Measurements from ENCODE around the gene CPT2. TPM values are rescaled to one million over a fixed set of nuclear protein-coding genes. Genes with fewer than 3 reads are reported as not detected.

CPT2 gene
- total and polyA plus RNA-seq, 2 of the 4 experiments (the other 2 are of a cell fraction): 15.8 to 16.0 TPM

GRCh38 chr1:53176452-53177208 is 20.0 kb upstream of the CPT2 start:
- no peak overlapping the region for H3K4me3 ChIP-seq (ENCODE audit: insufficient read depth, low read depth, low read length)
- peak overlapping the region; percentile 61 to 86; a peak in 3 of 4 replicates for H4K8ac ChIP-seq (ENCODE audit: low read depth in 2 of 2, low read length in 2 of 2)
- DNase-seq: peak; percentile 59
- H3K4me2 ChIP-seq (ENCODE audit: low read depth, low read length): peak overlapping the region; percentile 23
- peak overlapping the region; percentile 83 for H2BK20ac ChIP-seq (ENCODE audit: low read depth, low read length)
- H2AK9ac ChIP-seq (replicated peaks; ENCODE audit: low read depth, low read length, poor library complexity): peak overlapping the region; percentile 32
- BruUV-seq (replicated peaks): no TSS peak
- CTCF ChIA-PET: interaction anchor here (0.8 to 1.3 kb wide), 3 partner anchors 10 to 275 kb away, joined by 3 to 4 read pairs (median 3); no protein-coding TSS in a partner anchor
- no peaks in the 10 kb centered on the region for H4K20me1 ChIP-seq (ENCODE audit: insufficient read depth, low read length)
- no peaks in the 10 kb centered on the region for H3K27me3 ChIP-seq (ENCODE audit: control insufficient read depth, insufficient read depth, low read length)
- H3K4me1 ChIP-seq (ENCODE audit: control insufficient read depth, insufficient read depth, low read length): peaks cover 41% of the 10 kb centered on the region
- peak; percentile 58 for ATAC-seq (ENCODE audit: low read depth)
- peak overlapping the region; percentile 73 for H3K4ac ChIP-seq (ENCODE audit: low read depth, low read length)
- peak overlapping the region; percentile 85; the same call in 1 of the 2 replicates for H2AK5ac ChIP-seq (ENCODE audit: low read depth, low read length)
- H4K91ac ChIP-seq (ENCODE audit: insufficient read depth, low read depth, low read length): peak overlapping the region; percentile 84
- no peaks in the 10 kb centered on the region for H3K36me3 ChIP-seq (ENCODE audit: control insufficient read depth, insufficient read depth, low read length)
- H4K5ac ChIP-seq (ENCODE audit: low read depth, low read length): peak overlapping the region; percentile 50
- H3K9me1 ChIP-seq (ENCODE audit: insufficient read depth, low read length): peaks cover 46% of the 10 kb centered on the region
- peak overlapping the region; percentile 55 for H2BK5ac ChIP-seq (ENCODE audit: low read depth, low read length, poor library complexity, severe bottlenecking)
- POLR2A ChIA-PET (ENCODE audit: unreplicated experiment): interaction anchor here (0.5 kb wide), 1 partner anchor 138 kb away, joined by 3 read pairs; no protein-coding TSS in a partner anchor
- peak overlapping the region; percentile 44 for H3K18ac ChIP-seq (ENCODE audit: low read depth, low read length)
- peak overlapping the region; percentile 47; the same call in 1 of the 2 replicates for H3K14ac ChIP-seq (replicated peaks; ENCODE audit: low read depth, low read length)
- in situ Hi-C loops (cut with MboI; ENCODE audit: low sequenced_read_pairs) (no loop called here), intact Hi-C loops (cut with micrococcal nuclease) (loop anchor here (1.0 kb wide), 1 partner anchor 30 kb away; no protein-coding TSS in a partner anchor), dilution Hi-C loops (cut with HindIII; ENCODE audit: low sequenced_read_pairs, unreplicated experiment) (no loop called here)
- no peaks in the 10 kb centered on the region for H3K79me1 ChIP-seq (ENCODE audit: low read depth in 1 of 2, low read length in 2 of 2)
- peak overlapping the region; percentile 56 for H2AFZ ChIP-seq (replicated peaks; ENCODE audit: low read length, poor library complexity)
- H2BK120ac ChIP-seq (ENCODE audit: low read depth, low read length): peak overlapping the region; percentile 81
- H2BK15ac ChIP-seq (ENCODE audit: low read depth, low read length): peak overlapping the region; percentile 37; the same call in 2 of the 3 replicates
- H3K27ac ChIP-seq (ENCODE audit: insufficient read depth, low read length): peak overlapping the region; percentile 70; the same call in 1 of the 2 replicates
- no peak overlapping the region; the same call in 1 of the 2 replicates for H3K56ac ChIP-seq (ENCODE audit: extremely low read depth, insufficient read depth, low read length)
- no peaks in the 10 kb centered on the region for H3K9me3 ChIP-seq (ENCODE audit: control insufficient read depth, insufficient read depth, low read length)
- no peak overlapping the region for H3K9ac ChIP-seq (ENCODE audit: low read depth, low read length)
- H3K23ac ChIP-seq (ENCODE audit: low read depth, low read length): 0 out of 2 replicates have a peak overlapping the region, but pooled peaks have one; percentile 24
- WGBS, 2 experiments (ENCODE audit: extremely low coverage in 2 of 2, insufficient read length in 1 of 2): 15% methylated on average over 7 of the region's 10 CpGs; no CpG with 5 or more reads in 1 of the 2 experiments
- TF ChIP-seq BHLHE40 (IDR thresholded peaks at IDR 0.05; ENCODE audit: low read depth, low read length) (no peak), RCOR1 (IDR thresholded peaks at IDR 0.05; ENCODE audit: insufficient replicate concordance, low read length) (no peak), RFX5 (IDR thresholded peaks at IDR 0.05; ENCODE audit: low read depth, low read length) (no peak), MXI1 (IDR thresholded peaks at IDR 0.05; ENCODE audit: borderline replicate concordance, low read depth, low read length) (no peak), CHD1 (IDR thresholded peaks at IDR 0.05; ENCODE audit: low read depth, low read length) (no peak), USF2 (IDR thresholded peaks at IDR 0.05; ENCODE audit: low read depth, low read length) (no peak), POLR2A (IDR thresholded peaks at IDR 0.05; ENCODE audit: low read depth, low read length) (no peak), SMC3 (IDR thresholded peaks at IDR 0.05; ENCODE audit: low read depth, low read length) (0 out of 2 replicates have a peak, but pooled peaks have one; percentile 17), ELK1 (IDR thresholded peaks at IDR 0.05; ENCODE audit: borderline replicate concordance, low read depth, low read length) (no peak), NFE2L2 (IDR thresholded peaks at IDR 0.05; ENCODE audit: low read depth, low read length) (no peak), RAD21 (IDR thresholded peaks at IDR 0.05; ENCODE audit: low read length) (peak; percentile 31; the same call in 1 of the 2 replicates), FOS (IDR thresholded peaks at IDR 0.05; ENCODE audit: low read depth, low read length) (no peak), MAFK (IDR thresholded peaks at IDR 0.05; ENCODE audit: low read depth, low read length) (no peak), MAZ (IDR thresholded peaks at IDR 0.05; ENCODE audit: borderline replicate concordance, low read depth, low read length) (no peak), CEBPB (IDR thresholded peaks at IDR 0.05; ENCODE audit: low read depth, low read length) (0 out of 2 replicates have a peak, but pooled peaks have one; percentile 9)
